ENCODE results near the gene SP3.

The SP3 gene

DNA sequence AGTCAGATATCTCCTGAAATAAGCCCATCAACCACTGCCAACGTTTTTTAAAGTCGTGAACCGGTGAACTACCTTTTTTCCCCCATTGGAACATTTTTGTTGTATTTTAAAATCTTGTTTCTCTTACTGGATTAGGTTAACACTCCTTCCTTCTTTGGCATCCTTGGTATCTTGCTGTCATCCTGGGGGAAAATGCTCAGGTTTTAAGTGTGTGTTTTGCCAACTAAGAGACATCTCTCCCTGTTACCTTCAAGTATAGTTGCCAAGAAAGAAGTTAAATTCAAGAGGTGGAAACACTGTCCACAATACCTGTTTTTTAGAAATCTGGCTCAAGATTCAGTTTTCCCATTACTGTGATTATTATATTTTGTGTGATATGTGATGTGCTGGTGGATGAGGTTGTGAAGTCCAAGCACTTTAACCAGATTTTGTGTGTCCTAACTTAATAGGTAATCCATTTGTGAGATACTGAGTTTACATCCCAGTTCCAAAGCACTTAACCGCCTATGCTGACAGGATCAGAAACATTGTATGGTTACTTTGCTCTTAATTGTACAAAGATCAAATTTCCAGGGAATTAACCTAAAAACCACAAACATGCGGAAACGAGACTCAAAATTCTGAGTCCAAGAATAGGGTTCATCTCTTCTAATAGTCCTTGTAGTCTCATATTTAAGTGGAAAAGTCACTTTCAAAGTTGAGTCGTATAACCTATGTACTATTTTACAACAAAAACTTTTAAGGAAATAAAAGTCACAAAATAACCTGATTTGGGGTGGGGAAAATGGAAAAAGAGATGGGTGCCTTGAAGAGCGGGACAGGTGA is 1.3 kb upstream of the SP3 start:
- DNase-seq (ENCODE audit: low read depth) = no peak

DNA sequence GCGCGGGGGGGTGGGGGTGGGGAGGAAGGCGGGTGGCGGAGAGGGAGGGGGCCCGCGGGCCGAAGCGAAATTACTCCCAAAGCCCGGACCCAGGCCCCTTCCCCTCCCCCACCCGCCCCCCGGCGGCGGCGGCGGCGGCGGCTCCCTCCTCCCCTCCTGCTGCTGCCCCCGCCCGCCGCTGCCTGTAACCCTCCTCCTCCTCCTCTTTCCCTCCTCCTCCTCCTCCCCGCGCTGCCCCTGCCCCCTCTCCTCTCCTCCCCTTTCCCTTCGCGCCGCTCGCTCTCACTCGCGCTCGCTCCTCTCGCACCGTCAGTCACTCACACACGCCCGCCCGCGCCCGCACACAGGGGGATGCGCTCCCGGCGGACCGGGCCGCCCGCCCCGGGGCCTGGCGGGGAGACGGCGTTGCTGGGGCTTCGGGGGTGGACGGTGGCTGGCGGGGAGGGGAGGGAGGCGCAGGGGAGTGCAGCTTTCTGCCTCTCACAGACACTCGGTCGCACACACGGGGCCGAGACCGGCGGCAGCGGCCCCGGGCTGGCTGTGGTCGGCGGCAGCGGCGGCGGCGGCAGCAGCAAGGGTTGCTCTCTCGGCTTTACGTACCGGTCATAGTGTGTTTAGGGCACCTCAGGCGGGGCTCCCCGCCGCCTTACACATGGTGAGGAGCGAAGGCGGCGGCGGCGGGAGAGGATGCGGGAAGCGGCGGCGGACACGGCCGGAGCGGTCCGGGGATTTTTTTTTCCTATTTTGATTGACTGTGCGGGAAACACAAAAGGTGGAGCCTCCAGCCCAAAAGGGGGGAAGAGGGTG is 405 bp downstream of the SP3 start:
- peak; percentile 74 for DNase-seq (ENCODE audit: low read depth)

DNA sequence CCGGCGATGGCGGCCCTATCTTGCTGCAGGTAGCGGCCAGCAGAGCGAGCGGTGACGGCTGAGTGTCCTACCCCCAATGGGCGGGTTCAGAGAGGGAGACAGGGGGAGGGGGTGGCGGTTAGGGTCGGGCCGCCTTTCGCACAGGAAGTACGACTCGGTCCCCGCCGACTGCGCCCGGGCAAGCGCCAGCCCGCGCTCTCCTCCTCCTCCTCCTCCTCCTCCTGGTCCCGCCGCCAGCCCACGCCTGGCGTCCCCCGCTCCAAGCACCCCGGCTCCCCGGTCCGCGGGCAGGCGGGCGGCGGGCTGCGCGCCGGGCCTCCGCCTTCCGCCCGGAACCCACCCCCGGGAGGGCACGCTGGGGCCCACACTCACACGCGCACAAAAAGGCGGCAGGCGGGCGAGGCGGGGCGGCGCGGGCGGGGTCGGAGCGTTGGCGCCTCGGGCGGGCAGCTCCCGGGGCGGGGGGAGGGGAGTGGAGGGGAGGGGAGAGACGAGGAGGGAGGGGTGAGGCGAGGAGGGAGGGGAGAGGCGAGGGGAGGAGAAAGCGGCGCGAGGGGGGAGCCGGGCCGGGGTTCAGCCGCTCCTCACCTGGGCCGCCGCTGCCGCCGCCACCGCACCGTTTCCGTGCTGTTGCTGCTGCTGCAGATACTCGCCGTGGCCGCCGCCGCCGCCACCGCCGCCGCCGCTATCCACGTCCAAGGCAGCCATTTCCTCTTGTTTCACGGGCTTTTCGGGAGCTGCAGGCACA is 1.2 kb downstream of the SP3 start:
- peak; percentile 88 for DNase-seq (ENCODE audit: low read depth)

DNA sequence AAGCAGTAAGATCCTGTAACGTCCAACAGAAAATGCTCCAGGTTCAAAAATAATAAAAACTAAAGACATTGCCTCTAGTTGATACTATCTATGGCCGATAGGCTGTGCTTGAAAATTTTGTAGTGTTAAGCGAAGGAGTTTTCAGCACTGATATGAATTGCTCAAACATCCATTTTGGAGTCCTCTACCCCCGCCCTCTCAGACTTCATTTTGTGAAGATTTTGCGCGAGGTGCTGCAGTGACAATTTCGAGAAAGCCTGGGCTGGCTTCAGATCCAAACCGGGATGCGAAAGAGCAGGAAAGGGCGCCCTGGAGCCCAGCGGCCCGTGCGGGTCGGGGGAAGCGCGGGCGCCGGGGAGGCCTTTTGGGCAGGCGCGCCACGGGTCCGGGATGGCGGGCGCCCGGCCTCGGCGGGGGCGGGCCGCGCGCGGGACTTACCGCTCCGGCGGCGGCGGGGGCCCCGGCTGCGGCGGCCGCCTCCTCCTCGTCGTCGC is 1.8 kb downstream of the SP3 start:
- no peak for DNase-seq (ENCODE audit: low read depth)

DNA sequence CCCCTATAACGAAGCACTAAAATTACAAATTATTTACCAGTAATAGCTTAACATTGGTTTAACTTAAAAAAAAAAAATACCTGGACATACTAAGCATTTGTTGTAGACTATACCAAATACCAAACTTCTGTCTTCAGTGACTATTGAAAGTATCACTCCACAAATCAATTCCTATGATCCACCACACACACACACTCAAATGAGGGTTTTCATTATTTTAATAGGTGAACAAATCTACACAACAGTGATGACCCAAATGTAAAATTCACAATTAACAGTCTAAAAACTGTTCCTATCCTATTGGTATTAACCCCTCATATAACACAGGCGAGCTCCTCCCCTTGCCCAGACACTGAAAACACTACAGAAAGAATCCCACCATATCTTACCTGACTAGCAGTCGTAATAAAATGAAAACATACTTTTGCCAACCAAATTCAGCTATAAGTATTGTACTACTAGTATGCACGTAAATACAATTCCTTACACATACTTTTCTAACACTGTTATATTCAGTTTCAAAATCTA is 2.5 kb downstream of the SP3 start:
- DNase-seq (ENCODE audit: low read depth) = no peak

DNA sequence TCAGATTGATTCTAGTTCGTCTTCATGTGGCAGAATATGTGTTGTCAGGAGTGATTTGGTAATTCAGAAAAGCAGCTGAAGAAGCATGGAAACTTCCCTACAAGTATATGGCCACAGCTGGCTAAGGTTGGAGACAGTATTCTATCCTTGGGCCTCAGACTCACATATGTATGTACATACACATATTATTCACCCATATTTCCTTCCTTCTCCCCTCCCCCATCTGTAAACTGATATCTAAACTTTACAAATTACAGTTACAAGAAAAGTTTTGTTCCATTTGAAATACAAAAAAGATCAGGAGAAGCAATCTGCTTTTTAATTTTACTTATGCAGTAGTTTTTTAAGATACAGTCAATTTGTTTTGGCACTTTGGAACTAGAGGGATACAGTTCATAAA is 3.1 kb downstream of the SP3 start:
- no peak for DNase-seq (ENCODE audit: low read depth)

DNA sequence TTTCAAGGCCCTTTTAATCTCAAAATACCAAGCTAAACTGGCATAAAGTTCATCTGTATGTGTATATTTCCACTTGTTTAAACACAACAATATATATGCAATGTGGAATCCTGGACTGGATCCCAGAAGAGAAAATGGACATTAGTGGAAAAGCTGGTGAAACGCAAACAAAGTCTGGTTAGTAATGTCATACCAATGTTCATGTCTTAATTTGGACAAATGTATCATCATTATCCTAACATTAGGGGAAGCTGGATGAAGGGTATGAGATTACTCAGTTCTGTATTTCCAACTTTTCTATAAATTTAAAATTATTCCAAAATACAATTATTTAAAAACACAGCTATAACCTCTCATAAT is 3.8 kb downstream of the SP3 start:
- no peak for DNase-seq (ENCODE audit: low read depth)

DNA sequence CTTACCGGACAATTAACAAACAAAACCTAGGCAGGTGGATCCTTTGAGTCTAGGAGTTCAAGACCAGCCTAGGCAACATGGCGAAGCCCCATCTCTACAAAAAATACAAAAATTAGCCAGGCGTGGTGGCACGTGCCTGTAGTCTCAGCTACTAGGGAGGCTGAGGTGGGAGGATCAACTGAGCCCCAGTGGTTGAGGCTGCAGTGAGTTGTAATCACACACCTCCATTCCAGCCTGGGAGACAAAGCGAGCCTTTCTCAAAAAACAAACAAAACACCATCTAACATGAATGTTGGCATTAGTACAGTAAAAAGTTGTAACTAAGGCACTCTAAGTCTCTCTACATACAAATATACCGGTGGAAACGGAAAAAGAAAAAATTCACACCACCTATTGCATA is 5.3 kb downstream of the SP3 start:
- no peak for DNase-seq (ENCODE audit: low read depth)

DNA sequence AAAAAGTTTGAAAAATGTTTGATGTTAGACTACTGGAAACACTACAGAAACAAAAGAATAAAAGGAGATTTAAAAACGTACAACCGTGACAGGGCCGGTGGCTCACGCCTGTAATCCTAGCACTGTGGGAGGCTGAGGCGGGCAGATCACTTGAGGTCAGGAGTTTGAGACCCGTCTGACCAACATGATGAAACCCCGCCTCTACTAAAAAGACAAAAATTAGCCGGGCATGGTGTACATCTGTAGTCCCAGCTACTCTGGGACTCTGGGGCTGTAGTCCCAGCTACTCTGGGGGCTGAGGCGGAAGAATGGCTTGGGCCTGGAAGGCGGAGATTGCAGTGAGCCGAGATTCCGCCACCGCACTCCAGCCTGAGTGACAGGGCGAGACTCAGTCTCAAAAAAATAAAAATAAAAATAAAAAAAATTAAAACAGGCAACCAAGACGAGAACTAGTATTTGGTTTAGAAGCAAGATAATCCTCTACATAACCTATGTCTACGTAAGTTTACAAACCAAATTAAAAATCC is 5.8 kb downstream of the SP3 start:
- DNase-seq (ENCODE audit: low read depth) = no peak

DNA sequence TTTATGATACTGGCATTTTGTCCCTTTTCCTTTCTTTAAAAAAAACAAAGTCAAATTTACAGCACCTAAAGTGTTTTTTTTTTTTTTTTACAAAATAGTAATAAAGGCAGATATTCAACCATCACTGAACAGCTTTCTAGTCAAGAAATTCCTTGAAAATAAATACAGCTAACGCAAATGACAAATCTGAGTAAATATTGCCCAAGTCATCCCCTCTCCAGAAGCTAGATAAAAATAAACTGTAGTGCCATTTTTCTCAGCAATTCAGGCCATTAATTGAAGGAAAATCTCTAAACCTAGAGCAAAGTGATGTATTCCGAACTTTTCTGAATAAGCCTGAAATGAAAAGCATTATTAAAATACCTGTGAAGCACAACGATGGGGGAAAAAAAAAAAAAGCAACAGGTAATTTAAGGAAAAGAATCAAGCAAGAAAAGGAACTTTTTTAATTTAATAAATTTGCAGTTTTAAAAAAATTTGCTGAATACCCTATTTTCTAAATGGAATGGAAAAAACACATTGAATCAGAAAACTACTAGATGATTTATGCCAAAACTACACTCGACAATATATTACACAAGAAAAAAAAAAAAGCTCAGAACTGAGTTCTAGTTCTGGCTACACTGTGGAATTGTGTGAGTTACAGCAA is 6.9 kb downstream of the SP3 start:
- no peak for DNase-seq (ENCODE audit: low read depth)

DNA sequence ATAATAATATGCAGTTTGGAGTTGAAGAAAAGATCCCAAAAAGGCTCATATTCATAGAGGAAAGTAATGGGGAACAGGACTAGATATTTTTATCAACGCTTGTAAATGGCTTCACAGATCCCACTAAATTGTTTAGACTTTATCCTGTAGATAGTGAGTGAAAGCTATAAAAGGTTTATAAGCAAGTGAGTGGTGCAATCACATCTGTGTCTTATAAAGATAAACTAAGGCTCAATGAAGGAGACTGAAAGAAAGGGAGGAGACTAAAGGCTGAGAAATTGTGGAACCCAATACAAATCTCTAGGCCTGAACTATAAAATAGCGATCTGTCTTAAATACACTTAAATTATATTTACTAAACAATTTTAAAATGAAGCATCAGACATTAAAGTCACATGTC is 7.7 kb downstream of the SP3 start:
- DNase-seq (ENCODE audit: low read depth) = no peak

DNA sequence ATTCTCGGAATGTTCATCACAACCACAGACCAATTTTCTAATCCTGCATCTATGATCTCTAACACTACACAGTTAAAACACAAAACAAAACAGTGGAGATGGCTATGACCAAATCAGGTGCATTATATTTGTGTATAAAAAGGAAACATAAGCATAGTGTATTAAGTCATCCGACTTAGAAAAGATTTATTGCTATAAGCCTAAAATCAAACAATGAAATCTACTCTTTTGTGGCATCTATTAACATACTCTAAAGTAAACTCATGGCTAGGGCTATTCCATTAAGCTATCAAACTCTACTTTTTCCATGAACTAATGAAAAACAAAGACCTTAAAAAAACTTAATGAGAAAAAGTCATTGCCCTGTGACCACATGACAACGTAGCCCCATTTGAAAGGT is 8.7 kb downstream of the SP3 start:
- DNase-seq (ENCODE audit: low read depth) = no peak

DNA sequence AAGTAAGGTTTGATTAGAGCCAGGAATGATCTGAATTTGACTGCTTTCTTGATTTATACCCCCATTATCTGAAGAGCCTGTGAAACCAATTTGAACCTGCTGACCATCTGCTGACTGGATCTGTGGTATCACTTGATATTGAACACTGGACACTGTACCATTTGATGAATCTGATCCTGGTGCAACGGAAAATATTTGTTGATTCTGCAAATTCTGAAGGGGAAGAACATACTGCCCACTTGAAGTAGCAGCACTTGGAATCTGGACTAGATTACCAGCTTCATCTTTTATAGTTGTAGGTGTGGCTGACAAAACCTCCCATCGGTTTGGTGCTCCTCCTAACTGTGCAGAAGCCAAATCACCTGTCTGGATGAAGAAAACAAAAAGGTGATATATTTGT is 9.3 kb downstream of the SP3 start:
- DNase-seq (ENCODE audit: low read depth) = no peak

DNA sequence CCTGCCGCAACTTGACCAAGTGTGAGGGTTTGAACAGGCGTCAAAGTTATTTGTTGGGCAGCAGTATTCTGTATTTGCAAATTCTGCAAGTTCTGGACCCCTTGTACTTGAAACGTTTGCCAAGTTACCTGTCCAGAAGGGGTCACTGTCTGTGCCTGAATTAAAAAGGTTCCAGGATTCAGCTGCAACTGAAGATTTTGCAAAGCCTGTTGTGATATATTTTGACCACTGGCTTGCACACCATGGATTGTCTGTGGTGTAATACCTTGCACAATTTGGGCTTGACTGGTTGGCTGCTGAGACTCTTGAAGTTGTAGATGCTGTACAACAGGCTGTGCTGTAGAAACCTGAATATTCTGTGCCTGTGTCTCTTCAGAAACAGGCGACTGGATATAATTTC is 10.2 kb downstream of the SP3 start:
- DNase-seq (ENCODE audit: low read depth) = no peak

DNA sequence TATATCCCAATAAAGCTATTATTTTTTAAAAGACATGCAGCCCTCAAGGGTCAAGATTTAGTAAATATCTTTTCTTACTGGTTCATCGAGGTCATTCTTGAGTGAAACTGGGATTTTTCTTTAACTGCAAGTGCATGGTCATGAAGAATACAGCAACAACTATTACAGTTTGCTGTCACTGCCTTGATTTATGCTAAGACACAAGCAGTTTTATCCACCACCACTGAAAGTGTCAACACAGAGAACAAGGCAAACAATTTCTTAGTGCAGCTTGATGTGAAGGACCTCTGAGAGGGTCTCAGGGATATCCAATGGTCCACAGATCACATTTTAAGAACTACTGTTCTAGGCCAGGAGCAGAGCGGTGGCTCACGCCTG is 12.1 kb downstream of the SP3 start:
- no peak for DNase-seq (ENCODE audit: low read depth)

DNA sequence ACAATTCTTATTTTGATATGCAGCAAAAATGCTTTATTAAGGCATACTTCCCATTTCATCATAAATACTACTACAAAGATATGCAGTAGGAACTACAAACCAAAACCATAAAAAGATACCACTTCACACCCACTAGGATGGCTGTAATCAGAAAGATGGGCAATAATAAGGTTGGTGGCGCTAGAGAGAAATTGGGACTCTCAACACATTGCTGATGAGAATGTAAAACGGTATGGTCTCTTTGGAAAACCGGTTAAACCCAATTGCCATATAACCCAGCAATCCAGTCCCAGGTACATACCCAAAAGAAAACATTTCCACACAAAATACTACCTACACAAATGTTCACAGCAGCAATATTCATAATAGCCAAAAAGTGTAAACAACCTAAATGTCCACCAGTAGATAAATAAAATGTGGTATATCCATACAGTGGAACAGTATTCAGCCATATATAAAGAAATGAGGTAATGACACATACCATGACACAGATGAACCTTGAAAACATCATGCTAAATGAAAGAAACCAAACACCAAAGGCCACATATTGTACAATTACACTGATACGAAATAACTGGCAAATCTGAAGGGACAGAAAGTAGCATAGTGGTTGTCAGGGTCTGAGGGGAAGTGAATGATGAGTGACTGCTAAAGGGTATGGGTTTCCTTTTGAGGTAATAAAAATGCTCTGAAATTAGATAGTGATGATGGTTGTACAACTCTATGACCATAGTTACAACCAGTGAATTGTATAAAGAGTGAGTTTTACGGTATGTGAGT is 12.7 kb downstream of the SP3 start:
- DNase-seq (ENCODE audit: low read depth) = no peak

DNA sequence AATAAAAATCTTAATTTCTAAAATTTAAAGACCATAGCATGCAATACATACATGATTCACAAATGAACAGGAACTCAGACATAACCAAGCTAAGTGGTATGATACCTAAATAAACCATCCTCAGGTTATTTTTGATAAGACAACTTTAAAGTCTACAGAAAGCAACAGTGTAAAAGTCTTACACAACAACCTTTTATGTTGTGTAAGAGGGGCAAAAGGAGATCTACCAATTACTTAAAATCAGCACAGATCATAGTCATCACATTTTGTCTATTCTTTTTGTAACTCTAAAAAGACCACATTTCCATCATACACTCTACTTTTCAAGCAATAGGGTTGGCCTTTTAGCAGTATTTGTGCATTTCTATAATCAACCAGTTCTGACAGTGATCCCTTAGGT is 16.3 kb downstream of the SP3 start:
- no peak for DNase-seq (ENCODE audit: low read depth)

DNA sequence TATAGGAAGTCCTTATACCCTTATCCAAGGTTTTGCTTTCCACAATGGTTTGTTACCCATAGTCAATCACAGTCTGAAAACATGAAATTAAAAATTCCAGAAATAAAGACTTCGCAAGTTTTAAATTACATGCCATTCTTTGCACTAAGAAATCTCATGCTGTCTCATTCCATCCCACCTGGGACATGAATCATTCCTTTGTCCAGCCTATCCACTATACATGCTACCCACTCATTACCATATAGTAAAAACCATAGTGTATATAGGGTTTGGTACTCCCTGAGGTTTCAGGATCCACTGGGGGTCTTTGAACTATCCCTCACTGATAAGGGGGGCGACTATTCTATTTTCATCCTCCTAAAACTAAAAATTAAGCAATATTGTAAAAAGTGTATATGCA is 17.0 kb downstream of the SP3 start:
- no peak for DNase-seq (ENCODE audit: low read depth)

DNA sequence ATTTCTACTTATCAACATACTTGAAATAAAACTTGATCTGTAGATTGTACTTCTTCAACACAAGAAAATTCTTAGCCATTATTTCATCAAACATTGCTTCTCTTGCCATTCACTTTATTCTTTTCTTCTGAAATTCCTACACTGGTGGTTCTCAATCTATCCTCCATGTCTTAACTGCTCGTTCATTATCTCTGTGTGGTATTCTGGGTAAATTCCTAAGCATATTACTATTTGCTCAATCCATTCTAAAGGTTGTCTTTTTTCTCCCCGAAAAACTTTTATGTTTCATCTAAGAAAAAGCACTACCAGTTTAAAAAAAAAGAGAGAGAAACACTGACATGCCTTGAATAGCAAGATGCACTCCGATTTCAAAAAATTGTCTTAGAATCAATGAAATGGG is 18.0 kb downstream of the SP3 start:
- DNase-seq (ENCODE audit: low read depth) = no peak

DNA sequence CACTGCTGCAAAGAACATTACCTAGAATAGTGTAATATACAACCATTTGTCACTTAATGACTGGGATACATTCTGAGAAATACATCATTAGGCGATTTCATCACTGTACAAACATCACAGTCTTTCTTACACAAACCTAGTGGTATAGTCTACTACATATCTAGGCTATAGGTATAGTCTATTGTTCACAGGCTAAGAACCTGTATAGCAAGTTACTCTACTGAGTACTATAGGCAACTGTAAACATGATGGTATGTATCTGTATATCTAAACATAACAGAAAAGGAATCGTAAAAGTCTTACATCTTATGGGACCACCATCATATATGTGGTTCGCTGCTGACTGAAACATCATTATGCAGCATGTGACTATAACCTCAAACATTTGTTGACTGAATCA is 21.4 kb downstream of the SP3 start:
- DNase-seq (ENCODE audit: low read depth) = no peak

All from activated T-cell treated with anti-CD3 and anti-CD28 coated beads for 48 hours (primary cell).